COLO668 (cell line): Measurements from ENCODE around the gene EML6.

Source experiments
- DNase-seq: peaks from one replicate; lab custom pipeline; 2025; ENCODE audit not compliant: unreplicated experiment; lab: John Stamatoyannopoulos, UW

The EML6 gene

DNA sequence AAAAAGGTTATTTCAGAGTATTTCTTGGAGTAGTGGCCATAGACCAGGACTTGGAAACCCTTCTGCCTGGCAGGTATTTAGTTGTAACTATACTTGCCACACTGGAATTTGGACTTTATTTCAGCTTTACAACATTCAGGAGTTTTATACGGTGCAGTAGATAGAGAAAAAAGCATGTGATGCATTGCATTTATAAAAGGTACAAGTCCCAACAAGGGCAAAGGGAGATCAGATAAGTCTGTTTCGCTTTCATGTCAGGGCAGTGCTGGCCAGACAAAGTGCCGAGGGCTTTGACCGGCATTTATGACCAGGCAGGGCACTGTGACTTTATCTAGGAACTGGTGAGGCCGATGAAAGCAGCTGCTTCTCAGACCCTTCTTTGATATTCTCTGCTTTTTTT, 181.4 kb downstream of the EML6 start:
- DNase-seq = no peak

DNA sequence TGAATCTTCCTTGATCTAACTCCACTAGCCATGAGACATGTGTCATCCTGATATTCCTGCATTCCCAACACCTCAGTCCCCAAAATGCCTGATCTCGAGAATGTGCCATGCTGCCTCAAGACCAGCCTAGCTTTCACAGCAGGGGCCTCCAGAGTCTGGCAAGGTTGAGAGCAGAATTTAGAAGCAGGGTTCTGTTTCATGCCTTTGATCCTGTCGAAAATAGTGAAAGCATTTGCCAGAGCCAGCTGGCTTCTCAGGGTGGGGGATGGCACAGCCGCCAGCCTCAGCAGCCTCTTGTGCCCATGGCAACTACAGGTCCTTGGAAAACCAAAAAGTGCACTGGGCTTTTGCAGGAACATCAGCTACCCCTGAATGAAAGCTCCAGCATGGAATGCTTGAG, 183.3 kb downstream of the EML6 start:
- no peak for DNase-seq

DNA sequence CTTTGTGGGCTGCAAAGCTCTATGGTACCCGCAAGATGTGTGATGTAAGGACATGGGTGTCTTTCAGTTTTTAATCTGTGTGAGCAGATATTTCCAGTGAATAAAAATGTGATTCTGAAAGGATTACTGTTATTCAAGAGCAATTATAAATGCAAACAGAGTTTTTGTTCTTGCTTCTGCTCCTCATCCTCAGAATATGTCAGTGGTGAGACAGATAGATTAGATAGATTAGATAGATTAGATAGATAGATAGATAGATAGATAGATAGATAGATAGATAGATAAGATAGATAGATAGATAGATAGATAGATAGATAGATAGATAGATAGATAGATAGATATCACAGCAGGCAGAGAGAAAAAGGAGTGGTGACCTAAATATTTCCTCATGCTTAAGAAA, 184.2 kb downstream of the EML6 start:
- no peak for DNase-seq

DNA sequence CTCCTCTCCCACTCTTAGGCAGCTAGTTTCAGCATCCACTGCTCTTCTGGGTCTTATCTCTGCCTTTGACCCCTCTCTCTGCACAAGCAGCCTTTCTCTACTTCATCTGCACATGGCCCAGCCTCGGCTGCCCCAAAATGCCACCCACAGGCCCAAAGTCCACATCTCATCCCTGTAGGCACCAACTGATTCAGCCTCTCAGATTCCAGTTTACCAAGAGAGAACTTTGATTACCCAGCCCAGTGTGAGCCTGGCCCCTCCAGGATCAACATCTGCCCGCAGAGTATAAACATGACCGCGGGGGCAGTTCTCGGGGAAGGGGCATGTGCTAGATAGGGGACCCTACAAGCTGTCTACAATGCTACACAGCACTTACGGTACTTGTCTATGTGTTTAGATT, 185.1 kb downstream of the EML6 start:
- DNase-seq = no peak

DNA sequence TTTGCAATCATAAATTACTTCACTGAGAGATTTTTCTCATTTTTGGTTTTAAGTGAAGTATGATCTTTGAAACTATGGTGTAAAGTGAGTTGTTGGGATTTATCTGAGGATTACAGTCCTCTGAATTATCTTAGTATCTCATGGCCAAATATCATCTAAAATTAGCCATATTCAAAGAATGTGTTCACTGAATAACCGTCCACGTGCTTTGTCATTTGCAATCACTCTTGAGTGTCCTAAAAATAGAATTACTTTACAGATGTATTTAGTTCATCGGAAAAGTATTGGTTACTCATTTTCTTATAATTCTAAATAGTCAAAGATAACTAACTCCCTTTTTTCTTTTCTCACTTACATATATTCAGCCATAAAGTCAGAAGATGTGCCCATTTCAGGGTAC, 185.5 kb downstream of the EML6 start:
- no peak for DNase-seq

DNA sequence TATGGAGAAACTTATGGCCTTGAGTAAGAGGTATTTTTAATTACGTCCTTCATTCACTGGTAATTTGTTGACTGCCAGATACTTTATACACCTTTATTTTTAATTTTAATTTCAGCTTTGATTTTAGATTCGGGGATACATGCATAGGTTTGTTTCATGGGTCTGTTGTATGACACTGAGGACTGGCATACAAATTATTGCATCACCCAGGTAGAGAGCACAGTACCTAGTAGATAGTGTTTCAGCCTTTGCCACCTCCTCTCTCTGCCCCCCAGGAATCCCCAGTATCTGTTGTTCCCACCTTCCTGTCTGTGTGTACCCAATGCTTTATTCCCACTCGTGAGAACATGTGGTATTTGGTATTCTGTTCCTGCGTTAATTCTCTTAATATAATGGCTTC, 188.8 kb downstream of the EML6 start:
- no peak for DNase-seq

DNA sequence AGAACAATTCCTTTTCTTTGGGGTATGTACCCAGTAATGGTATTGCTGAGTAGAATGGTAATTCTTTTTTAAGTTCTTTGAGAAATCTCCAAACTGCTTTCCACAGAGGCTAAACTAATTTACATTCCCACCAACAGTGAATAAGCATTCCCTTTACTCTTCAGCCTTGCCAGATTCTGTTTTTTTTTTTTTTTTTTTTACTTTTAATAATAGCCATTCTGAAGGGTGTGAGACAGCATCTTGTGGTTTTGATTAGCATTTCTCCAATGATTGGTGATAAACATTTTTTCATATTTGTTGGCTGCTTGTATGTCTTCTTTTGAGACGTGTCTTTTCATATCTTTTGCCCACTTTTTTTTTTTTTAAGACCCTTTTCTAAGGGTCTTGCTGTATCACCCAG, 189.4 kb downstream of the EML6 start:
- no peak for DNase-seq

DNA sequence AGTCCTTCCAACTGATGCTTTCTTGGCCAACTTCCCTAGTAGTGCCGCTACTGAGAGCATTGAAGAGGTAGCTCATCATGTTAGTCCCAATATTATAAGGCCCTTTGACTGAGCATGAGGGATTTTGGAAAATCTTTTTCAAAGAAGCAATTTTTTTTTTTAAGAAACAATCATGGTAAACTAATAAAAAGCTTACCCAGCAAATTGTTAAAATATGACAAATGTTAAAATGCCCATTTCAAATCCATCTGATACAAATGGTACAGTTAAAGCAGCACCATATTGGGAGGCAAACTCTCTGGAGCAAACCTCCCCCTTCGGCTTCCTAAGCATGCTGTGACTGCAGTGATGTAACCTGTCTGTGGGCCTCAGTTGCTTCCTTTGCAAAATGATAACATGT, 191.2 kb downstream of the EML6 start:
- no peak for DNase-seq

DNA sequence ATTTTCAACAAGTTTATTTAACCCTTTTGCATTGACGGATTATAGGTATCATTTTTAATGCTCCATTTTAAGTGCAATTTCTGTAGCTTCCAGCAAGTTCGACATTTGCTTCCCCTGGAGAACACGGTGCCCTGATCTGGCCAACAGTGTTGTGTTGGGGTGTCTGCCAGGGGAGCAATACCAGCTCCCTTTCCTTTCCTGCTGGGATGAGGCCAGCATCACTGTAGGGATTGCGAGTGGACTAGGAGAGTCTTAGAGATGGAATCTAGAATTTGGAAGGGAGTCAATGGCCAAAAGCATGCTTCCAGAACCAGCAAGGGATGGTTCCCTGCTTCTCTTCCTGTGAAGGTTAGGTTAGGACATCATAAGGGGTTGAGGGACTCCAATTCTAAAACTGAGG, 191.6 kb downstream of the EML6 start:
- DNase-seq = no peak

DNA sequence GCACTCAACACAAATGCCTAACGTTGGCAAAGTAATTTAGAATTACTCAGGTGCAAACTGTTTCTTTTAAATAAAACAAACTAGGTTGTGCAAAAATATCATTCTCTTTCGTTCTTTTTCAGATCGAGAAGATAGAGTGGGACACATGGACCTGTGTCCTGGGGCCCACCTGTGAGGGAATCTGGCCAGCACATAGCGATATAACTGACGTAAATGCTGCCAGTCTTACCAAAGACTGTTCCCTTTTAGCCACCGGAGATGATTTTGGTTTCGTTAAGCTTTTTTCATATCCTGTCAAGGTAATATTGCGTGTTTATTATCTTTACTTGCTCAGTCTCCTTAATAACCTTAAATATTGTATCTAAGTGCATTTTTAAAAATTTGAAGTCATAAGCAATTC, 193.2 kb downstream of the EML6 start:
- no peak for DNase-seq

DNA sequence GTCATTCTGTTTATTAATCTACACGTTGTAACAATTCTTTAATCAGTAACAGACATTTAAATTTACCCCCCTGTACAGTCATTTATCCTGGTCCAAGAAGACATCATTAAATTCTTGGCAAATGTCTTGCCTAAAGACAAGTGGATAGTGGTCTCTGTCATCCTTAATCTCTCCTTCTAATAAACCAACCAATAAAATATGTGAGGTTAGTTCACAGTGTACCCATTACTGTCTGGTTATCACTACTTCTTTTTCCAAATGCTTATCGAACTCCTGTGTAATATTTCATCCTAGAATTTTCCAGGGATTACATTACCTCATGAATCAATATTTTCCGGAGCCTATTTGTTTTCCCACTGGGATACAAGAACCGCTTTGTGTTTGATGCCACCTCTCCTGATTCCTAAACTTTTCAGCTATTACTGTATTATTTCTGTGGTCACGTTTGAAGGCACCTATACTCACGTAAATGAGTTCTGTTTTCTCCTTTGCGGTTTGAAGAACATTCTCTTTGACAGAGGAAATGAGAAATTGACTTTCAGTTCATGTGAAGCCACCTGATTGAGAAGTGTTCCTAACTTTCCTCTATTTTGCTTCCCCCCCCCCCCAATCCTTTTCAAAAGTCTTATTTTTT, 195.3 kb downstream of the EML6 start:
- DNase-seq = no peak

DNA sequence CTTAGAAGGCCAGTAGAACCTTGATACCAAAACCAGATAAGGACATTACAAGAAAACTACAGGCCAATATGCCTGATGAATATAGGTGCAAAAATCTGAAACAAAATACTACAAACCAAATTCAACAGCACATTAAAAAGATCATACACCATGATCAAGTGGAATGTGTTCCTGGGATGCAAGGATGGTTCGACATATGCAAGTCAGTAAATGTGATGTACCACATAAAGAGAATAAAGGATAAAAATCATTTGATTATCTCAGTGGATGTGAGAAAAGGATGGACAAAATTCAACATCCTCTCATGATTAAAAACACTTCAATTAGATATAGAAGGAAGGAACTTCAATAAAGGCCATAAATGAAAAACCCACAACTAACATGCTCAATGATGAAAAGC, 197.2 kb downstream of the EML6 start:
- no peak for DNase-seq

DNA sequence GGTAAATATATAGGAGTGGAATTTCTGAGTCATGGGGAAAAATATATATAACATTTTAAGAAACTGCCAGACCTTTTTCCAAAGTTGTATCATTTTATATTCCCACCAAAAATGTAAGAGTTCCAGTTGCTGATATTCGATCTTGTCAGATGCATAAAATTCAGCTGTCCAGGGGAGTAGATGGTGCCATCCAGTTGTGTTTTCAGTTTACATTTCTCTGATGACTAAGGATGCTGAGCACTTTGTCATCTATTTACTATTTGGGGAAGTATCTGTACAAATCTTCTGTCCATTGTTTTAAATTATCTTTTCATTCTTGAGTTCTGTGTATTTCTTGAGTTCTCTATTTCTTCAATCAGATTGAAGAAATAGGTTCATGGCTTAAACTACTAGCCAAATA, 200.7 kb downstream of the EML6 start:
- no peak for DNase-seq

DNA sequence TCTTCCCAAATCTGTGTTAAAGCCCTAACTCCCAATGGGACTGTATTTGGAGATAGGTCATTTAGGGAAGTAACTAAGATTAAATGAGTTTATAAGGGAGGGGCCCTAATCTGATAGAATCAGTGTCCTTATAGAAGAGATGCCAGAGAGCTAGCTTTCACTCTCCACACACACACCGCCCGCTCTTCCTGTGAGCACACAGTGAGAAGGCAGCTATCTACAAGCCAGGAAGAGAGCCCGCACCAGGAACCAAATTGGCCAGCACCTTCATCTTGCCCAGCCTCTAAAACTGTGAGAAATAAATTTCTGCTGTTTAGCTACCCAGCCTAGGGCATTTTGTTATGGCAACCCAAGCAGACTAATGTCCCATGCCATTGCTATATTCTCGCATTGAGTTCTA, 201.6 kb downstream of the EML6 start:
- no peak for DNase-seq

DNA sequence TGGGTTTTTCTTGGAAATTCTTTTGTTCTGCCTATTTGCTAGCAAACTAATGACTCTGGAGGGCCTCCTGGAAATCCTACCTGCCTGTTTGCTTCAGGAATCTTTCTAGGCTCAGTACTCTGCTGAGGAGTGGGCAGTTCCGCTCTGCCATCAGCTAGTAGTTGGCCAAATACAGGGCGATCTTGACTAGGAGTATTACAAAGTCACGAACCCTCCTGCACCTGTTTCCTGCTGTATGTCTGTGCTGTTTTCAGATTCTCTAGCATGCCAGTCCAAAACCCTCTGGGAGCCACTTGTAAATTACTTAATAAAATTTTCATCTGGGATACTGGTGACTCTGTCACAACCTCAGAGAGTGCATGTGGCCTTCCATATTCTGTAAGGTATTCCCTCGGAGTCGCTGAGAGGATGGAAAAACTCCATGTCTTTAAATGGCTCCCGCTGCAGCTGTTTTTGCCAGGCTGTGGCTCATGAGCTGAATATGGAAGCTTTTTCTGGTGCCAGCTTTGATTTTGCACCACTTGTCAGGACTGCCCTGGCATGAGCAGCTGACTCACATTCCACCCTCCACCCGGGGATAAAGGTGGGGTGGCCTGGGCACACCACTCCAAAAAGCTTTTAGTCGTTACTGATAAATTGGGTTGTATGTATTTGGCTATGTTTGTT, 203.8 kb downstream of the EML6 start:
- DNase-seq = no peak

DNA sequence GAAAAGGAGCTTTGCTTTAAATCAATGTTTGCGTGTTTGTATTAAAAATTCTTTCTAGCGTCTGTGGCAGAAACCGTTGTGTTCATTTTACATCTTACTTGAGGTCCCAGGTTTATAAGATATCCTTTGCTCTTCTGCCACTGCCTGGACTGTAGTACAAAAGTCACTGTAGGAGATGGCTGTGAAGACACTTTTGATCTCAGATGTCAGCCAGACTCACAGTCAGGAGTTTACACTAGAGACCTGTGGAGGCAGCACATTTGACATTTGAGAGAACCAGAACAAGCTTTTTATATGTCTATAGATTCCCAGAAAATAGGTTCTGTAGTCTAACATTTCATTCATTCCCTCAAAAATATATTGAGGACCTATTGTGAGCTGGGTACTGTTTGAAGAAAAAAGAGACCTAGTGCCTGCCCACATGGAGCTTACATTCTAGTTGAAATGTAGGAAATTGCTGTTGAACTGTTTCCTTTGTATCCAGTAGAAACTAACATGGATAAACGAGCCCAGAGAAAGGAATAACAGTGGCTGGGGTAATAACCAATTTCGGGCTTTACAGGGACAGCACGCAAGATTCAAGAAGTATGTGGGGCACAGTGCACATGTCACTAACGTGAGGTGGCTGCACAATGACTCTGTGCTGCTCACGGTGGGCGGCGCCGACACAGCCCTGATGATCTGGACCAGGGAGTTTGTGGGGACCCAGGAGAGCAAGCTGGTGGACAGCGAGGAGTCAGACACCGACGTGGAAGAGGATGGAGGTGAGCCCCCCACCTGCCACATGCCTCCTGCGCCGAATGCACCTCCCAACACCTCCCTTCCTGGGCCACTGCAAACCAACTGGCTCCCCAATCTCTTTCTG, 204.5 kb downstream of the EML6 start:
- DNase-seq = no peak

DNA sequence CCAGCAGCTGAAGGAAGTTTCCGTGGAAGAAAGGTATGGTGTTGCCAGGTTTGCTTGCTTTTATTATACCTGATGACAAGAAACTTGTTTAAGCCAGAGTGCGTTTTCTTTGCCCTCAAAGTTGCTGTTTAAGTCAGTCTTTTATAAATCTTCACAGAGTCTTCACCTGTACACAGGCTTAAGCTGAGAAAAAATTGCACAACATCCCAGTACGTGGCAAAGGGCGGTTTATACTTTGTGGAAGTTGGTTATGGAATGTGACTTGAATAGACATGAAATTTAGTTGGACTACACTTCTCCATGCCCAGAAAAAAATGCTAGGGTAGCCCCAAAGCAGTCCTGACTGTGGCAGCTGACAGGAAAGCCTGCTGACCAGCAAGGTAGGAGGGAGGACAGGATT, 205.3 kb downstream of the EML6 start:
- DNase-seq = no peak

DNA sequence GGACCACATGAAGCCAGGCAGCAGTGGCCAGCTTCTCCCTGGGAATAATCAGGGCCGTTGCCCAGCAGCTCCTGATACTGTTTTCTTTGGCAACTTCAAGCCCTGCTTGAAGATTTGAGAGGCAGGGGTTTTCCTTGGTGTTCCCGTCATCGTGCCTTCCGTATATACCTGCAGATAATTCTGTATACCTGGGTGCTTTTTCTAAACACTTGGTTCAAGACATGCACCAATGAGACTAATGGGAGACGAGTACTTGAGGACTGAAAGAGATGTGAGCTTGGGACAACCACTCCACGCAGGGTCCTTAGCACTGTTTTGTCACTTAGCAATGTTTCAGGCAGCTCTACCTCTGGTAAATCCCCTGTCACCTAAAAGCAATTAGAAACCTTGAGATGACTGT, 208.0 kb downstream of the EML6 start:
- no peak for DNase-seq

DNA sequence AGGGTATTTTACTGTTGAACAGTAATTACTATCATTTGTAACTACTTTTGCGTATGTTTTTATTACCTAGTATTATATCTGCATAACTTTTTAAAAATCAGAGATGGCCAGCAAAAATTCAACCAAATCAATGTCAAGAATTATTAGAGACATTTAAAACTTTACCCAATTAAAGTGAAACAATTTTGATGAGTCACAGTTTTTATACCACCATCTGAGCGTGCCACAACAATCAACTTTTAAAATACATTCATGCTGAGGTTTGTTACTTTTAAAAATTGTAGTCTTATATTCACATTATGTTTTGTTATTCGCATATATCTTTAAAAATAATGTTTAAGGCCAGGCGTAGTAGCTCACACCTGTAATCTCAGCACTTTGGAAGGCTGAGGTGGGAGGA, 211.9 kb downstream of the EML6 start:
- no peak for DNase-seq

DNA sequence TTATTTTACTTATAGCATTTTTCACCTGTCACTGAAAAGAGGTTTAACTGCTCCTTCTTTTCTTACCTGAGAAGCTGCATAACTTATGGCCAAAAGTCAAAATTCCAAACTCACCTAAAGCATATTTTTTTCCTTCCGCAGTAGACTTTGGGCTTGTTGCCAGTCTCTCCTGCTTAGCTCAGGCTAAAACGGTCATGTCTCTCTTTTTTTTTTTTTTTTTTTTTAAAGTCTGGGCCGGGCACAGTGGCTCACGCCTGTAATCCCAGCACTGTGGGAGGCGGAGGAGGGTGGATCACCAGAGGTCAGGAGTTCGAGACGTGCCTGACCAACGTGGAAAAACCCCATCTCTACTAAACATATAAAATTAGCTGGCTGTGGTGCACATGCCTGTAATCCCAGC, 213.3 kb downstream of the EML6 start:
- DNase-seq = no peak

DNA sequence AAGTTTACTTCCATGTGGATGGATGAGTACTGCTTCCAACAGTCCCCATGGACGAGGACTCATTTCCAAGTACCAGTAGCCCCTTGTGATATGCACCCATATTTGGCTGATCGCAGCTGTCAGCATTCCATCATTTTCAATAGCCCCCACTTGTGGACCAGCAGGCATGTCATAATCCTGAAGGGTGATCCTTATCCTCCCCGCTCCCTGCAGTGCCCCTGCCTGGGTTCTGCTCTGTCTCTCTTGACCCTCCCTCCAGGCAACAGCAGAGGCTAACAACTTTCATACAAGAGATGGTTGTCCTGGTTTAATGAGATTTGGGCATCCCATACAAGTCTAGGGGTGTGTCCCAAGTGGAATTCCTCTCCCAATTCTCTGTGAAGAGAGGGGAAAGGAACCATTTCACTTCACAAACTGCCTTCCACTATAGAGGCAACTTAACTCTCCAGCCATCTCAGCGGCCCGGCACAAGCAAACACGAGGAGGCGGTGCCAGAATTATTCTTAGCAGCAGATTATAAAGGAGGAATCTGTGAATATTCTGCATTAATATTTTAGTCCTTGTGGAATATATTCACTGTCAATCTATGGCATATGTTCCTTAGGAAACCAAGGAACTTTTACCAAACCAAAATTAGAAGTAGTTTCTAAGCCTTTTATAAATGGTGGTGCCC, 216.1 kb downstream of the EML6 start:
- DNase-seq = no peak

DNA sequence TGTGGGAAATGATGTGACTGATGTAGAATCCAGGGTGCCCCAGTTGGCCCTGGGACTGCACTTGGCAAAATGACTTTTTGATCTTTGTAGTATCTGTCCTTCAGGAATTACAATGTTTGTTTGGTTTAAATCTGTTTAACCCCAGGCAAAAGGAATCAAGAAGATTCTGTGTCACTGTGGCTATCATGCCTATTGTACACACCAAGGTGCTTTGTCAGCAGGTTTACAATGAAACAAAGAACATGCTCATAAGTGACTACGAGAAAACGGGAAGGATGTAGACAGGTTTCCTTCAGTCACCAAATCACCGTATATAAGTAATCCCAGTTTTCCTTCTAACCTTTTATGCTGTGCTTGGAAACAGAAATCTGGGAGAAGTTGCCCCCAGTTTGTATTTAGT, 217.3 kb downstream of the EML6 start:
- DNase-seq = no peak
